DMS53 treated with DMSO at 0.1 percent for 48 hours (cell line): ENCODE measurements around the gene LAMB4.
A peak's percentile ranks its signal among the peaks of the same experiment; 100 is the strongest.

Experiments used
- DNase-seq: peaks from one replicate; lab custom pipeline; 2025; ENCODE audit not compliant: unreplicated experiment; lab: John Stamatoyannopoulos, UW

Gene LAMB4

GRCh38 chr7:108016841-108017775 lies 113.1 kb downstream of the LAMB4 start:
- DNase-seq, result peak; percentile 64

GRCh38 chr7:108015740-108016139 lies 114.4 kb downstream of the LAMB4 start:
- no peak for DNase-seq

- DNase-seq, result peak; percentile 60
Observed at GRCh38 chr7:108014747-108015682, 115.1 kb downstream of the LAMB4 start.

GRCh38 chr7:108014215-108014614 lies 115.9 kb downstream of the LAMB4 start:
- DNase-seq, result no peak

GRCh38 chr7:108012499-108013430 lies 117.4 kb downstream of the LAMB4 start:
- peak; percentile 65 for DNase-seq

GRCh38 chr7:108010377-108010776 lies 119.8 kb downstream of the LAMB4 start:
- peak; percentile 95 for DNase-seq

GRCh38 chr7:108009873-108010272 lies 120.3 kb downstream of the LAMB4 start:
- no peak for DNase-seq

- no peak for DNase-seq
Observed at GRCh38 chr7:108008827-108009226, 121.3 kb downstream of the LAMB4 start.

GRCh38 chr7:108008240-108008639 lies 121.9 kb downstream of the LAMB4 start:
- DNase-seq, result no peak

GRCh38 chr7:108007762-108008161 lies 122.4 kb downstream of the LAMB4 start:
- DNase-seq, result no peak

- no peak for DNase-seq
Observed at GRCh38 chr7:108007261-108007660, 122.9 kb downstream of the LAMB4 start.

- DNase-seq, result peak; percentile 24
Observed at GRCh38 chr7:108004220-108005142, 125.7 kb downstream of the LAMB4 start.

GRCh38 chr7:108003599-108003935 lies 126.6 kb downstream of the LAMB4 start:
- DNase-seq, result peak; percentile 8

GRCh38 chr7:108002726-108003598 lies 127.2 kb downstream of the LAMB4 start, which contains the start of gene LAMB1:
TSS of gene LAMB1 (minus strand) at chr7:108003161. CDS start at chr7:108002885, 276 bp downstream.
- DNase-seq, result peak; percentile 62

- peak; percentile 43 for DNase-seq
Observed at GRCh38 chr7:108001764-108002725, 128.1 kb downstream of the LAMB4 start.

- peak; percentile 43 for DNase-seq
Observed at GRCh38 chr7:108000875-108001763, 129.0 kb downstream of the LAMB4 start.
